Neutrophil (primary cell): ENCODE results near the gene DCT.
A peak's percentile ranks its signal among the peaks of the same experiment; 100 is the strongest.

ENCODE experiments used
- H3K27ac ChIP-seq: fragments of 200-600 bp; sonication (generic); 2 replicates; pipeline ENCODE4 v1.5.1; 2016; ENCODE audit warnings: mild to moderate bottlenecking, moderate library complexity
- H3K27me3 ChIP-seq: fragments of 200-600 bp; sonication (generic); 2 replicates; pipeline ENCODE4 v1.6.0; 2016; ENCODE audit warnings: mild to moderate bottlenecking
- H3K36me3 ChIP-seq: fragments of 200-600 bp; sonication (generic); 2 replicates; pipeline ENCODE4 v1.5.1; 2017
- H3K4me1 ChIP-seq, 2 experiments: fragments of 200-600 bp in 1 of 2; sonication (generic) in 1 of 2; 1 replicate in 1 of 2; 2 replicates in 1 of 2; pipeline versions ENCODE4 v1.5.1 to v1.6.1; 2013 to 2016; ENCODE audit warnings: low read depth in 1 of 2, low read length in 1 of 2, mild to moderate bottlenecking in 1 of 2, moderate library complexity in 1 of 2; ENCODE audit not compliant: control insufficient read depth in 1 of 2, insufficient read depth in 1 of 2
- H3K4me3 ChIP-seq, 2 experiments: fragments of 200-600 bp in 1 of 2; sonication (generic) in 1 of 2; 1 replicate in 1 of 2; 2 replicates in 1 of 2; pipeline ENCODE4 v1.5.1; 2013 to 2016; ENCODE audit warnings: low read depth in 1 of 2, low read length in 1 of 2, mild to moderate bottlenecking in 1 of 2, moderate library complexity in 1 of 2
- H3K9me3 ChIP-seq: fragments of 200-600 bp; sonication (generic); 2 replicates; pipeline ENCODE4 v1.5.1; 2016
- CTCF ChIP-seq: fragments of 200-600 bp; sonication (generic); IDR thresholded peaks from 2 replicates; pipeline ENCODE4 v1.5.1; 2016; ENCODE audit warnings: antibody characterized with exemption

The DCT gene

GRCh38 chr13:94454906-94455305 is 24.6 kb downstream of the DCT start:
- TF ChIP-seq CTCF = no peak
- no peaks in the 10 kb centered on the region for H3K36me3 ChIP-seq
- no peak overlapping the region for H3K4me3 ChIP-seq
- H3K27me3 ChIP-seq = peaks cover 6% of the 10 kb centered on the region
- no peaks in the 10 kb centered on the region for H3K4me1 ChIP-seq
- no peaks in the 10 kb centered on the region for H3K9me3 ChIP-seq
- H3K27ac ChIP-seq = no peak overlapping the region

GRCh38 chr13:94454334-94454733 is 25.1 kb downstream of the DCT start:
- Histone ChIP-seq H3K9me3 (no peaks in the 10 kb centered on the region), H3K4me3 (no peak overlapping the region), H3K27ac (no peak overlapping the region), H3K27me3 (peaks cover 6% of the 10 kb centered on the region), H3K36me3 (no peaks in the 10 kb centered on the region), H3K4me1 (no peaks in the 10 kb centered on the region)
- TF ChIP-seq CTCF = no peak

- no peak overlapping the region for H3K27ac ChIP-seq
- no peak overlapping the region for H3K4me3 ChIP-seq
- no peaks in the 10 kb centered on the region for H3K36me3 ChIP-seq
- no peaks in the 10 kb centered on the region for H3K4me1 ChIP-seq
- H3K9me3 ChIP-seq = no peaks in the 10 kb centered on the region
- TF ChIP-seq CTCF = no peak
- H3K27me3 ChIP-seq = peaks cover 4% of the 10 kb centered on the region
Observed at GRCh38 chr13:94444826-94445225, 34.7 kb downstream of the DCT start.

- peak; percentile 17 for TF ChIP-seq CTCF
- H3K4me3 ChIP-seq = no peak overlapping the region
- H3K9me3 ChIP-seq = no peaks in the 10 kb centered on the region
- H3K4me1 ChIP-seq = peaks cover 0 to 6% of the 10 kb centered on the region in 2 experiments
- H3K36me3 ChIP-seq = no peaks in the 10 kb centered on the region
- peaks cover 22% of the 10 kb centered on the region for H3K27me3 ChIP-seq
- H3K27ac ChIP-seq = no peak overlapping the region
Observed at GRCh38 chr13:94435604-94436226, 43.8 kb downstream of the DCT start.

GRCh38 chr13:94433055-94433961 is 46.2 kb downstream of the DCT start:
- Histone ChIP-seq H3K9me3 (no peaks in the 10 kb centered on the region), H3K4me1 (peaks cover 0 to 6% of the 10 kb centered on the region in 2 experiments), H3K27me3 (peaks cover 8% of the 10 kb centered on the region), H3K4me3 (no peak overlapping the region), H3K36me3 (no peaks in the 10 kb centered on the region), H3K27ac (no peak overlapping the region)
- no peak for TF ChIP-seq CTCF
